GM12865 (cell line): Measurements from ENCODE around the gene GNAT1.
A peak's percentile ranks its signal among the peaks of the same experiment; 100 is the strongest.
"Not testable (repeated sequence)": the region's sequence is repeated elsewhere in the genome, so short reads cannot be mapped to it uniquely, and the experiment has no call there.

Experiments used
- DNase-seq: peaks from one replicate; pipeline ENCODE4 v3.0.0; 2010; ENCODE audit warnings: low read depth
- H3K4me3 ChIP-seq: 2 replicates; pipeline ENCODE4 v1.5.1; 2011; ENCODE audit warnings: mild to moderate bottlenecking, low read depth, low read length, control low read depth
- TF ChIP-seq, protein P1 (sequence below): IDR thresholded peaks from 2 replicates; pipeline ENCODE4 v1.5.1; 2011; ENCODE audit warnings: low read length, control low read depth, low read depth, inconsistent platforms; ENCODE audit not compliant: insufficient read depth; ENCODE audit errors: missing control alignments

Gene GNAT1

DNA sequence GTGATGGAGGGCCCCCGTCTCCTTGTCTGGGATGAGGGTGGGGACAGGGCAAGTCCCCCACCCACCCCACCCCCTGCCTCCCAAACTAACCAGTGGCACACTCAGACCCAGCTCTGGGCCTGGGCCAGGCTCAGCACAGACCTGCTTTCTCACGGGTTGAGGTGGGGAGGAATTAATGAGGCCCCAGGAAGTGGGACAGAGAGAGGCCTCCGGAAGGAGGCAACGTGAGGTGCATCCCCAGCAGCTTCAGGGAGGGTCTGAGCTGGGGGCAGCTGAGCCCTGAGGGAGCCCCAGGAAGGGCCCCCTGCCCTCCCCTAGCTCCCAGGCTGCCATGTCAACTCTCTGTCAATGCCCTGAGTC, 29.6 kb downstream of the GNAT1 start:
- TF ChIP-seq, protein P1, sequence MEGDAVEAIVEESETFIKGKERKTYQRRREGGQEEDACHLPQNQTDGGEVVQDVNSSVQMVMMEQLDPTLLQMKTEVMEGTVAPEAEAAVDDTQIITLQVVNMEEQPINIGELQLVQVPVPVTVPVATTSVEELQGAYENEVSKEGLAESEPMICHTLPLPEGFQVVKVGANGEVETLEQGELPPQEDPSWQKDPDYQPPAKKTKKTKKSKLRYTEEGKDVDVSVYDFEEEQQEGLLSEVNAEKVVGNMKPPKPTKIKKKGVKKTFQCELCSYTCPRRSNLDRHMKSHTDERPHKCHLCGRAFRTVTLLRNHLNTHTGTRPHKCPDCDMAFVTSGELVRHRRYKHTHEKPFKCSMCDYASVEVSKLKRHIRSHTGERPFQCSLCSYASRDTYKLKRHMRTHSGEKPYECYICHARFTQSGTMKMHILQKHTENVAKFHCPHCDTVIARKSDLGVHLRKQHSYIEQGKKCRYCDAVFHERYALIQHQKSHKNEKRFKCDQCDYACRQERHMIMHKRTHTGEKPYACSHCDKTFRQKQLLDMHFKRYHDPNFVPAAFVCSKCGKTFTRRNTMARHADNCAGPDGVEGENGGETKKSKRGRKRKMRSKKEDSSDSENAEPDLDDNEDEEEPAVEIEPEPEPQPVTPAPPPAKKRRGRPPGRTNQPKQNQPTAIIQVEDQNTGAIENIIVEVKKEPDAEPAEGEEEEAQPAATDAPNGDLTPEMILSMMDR = no peak
- DNase-seq = no peak
- H3K4me3 ChIP-seq = no peak overlapping the region

DNA sequence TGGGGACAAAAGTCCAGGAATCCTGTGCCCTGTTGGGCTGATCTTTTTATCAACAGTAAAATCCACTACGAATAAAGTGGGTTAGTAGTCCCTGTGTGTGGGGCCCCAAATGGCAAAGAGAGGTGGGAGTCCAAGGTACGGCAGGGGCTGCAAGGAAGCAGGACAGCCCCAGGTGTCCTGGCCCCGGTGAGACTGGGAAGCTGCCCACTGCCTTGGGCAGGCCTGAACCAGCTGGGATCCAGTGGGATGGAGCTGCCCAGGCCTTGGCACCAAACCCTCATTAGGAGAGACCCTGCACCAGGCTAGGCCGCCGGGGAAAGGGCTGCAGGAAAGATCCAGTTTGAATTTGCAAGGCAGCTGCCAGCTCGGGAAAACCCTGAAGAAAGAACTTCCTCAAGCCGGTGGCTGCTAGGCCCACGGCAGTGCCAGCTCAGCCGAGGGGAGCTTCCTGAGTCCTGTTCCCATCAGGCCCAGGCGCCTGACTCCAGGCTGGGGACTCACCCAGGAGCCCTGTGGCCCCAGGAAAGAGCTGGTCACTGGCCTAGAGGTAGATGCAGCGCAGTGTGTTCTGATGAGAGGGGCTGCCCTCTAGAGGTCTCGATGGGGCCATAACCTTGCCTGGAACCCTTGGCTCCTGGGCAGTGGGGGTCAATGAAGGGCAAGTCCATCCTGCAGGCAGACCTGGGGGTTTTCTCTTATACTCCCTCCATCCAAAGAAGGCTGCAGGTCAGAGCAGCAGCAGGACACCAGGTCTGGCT, 30.2 kb downstream of the GNAT1 start:
- DNase-seq = no peak
- TF ChIP-seq, protein P1 = no peak
- H3K4me3 ChIP-seq = no peak overlapping the region

DNA sequence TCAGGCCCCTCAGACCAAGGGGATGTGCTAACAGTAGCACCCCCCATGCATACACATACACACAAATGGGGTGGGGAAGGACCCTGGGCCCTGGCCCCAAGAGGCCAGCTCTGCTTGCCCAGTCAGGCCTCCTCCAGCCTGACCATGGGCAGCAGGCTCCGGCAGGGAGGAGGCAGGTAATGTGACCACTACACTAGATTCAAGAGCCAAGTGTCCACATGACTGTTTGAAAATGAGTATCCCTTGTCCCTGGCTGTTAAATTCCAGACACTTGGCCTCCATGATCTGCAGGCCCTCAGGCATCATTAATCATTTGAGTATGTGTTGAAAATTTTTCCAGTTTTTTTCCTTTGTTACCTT, 30.7 kb downstream of the GNAT1 start:
- TF ChIP-seq, protein P1 = no peak
- no peak overlapping the region for H3K4me3 ChIP-seq
- no peak for DNase-seq

DNA sequence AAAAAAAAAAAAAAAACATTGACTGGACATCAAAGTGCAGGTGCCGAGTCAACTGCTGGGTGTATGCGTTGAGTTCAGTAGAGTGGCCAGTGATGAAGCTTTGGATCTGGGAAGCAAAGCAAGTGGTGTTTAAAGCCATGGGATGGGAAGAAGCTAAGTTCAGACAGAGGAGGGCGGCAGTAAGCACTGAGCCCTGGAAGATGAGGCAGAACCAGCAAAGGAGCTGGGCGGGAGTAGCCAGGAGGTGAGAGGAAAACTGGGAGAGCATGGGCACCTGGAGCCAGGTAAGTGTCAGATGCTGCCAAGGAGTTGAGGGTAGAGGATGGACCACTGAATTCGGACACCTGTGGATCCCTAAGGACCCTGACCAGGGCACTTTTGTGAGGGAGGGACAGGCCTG, 33.2 kb downstream of the GNAT1 start:
- no peak for DNase-seq
- no peak overlapping the region for H3K4me3 ChIP-seq
- TF ChIP-seq, protein P1 = no peak

DNA sequence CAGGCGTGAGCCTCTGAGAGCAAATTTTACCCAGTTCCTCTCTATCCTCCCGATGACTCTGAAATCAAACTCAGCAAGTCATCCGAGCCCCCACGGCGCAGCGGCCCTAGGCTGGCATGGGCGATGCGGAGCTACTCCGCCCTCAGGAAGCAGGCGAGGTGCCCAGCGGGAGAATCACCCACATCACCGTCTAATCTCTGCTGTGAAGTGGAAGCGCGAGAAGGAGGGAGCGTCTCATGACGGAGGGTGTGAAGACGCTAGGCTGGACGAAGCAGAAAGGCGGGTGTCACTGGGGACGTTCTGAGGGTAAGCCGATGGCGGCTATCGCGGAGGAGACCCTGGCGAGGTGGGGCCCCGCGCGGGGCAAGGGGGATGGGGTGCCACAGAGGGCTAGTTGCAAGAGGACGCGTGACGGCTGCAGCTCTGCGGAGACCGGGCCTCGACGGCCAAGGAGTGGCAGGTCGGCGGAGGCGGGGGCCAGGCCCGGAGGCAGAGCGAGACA, 35.5 kb downstream of the GNAT1 start:
- peak overlapping the region; percentile 61 for H3K4me3 ChIP-seq
- peak; percentile 61 for DNase-seq
- TF ChIP-seq, protein P1 = no peak

DNA sequence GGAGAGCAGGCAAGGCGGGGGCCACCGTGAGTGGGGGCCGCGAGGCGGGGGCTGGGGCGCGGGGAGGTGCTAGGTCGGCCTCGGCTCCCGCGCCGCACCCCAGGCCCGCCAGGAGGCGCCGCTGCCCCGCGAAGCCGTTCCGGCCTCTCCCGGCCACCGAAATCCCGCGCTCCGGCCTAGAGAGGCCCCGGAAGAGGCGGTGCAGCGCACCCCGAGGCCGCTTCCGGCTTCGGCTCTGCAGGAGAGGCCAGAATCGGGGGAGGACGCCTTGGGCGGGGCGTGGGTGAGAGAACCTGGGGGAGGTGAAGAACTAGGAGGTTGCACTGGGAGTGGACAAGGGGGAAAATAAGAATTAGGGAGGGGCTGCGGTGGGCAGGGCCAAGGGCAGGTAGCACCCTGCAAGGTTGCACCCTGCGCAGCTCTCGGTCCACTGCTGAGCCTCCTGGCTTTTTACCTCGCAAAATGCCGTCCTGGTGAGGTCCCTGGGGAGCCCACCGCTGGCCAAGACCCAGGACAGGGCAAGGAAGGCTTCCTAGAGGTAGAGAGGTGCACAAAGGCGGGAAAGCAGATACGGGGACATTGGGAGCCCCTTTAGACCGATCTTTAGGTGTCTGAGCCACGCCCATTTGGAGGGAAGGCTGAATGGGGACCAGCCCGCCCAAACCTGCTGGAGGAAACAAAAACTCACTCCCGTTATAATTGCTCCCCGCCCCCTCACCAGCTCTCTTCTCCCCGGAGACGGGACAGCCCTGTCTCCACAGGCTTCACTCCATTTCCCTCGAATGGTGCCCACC, 36.2 kb downstream of the GNAT1 start:
- peak; percentile 96 for DNase-seq

DNA sequence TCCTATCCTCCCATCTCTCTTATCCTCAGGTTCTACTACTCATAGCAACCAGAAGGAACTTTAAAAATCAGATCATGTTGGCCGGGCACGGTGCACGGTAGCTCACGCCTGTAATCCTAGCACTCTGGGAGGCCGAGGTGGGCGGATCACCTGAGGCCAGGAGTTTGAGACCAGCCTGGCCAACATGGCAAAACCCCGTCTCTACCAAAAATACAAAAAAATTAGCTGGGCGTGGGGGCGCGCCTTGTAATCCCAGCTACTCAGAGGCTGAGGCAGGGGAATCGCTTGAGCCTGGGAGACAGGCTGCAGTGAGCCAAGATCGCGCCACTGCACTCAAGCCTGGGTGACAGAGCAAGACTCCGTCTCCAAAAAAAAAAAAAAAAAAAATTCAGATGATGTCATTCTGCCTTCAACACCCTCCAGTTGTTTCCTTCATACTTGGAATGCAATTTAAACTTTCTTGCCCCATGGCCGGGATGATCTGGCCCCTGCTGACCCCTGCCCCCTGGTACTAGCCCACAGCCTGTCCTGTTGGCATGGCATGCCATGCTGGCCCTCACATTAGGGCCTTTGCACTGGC, 36.9 kb downstream of the GNAT1 start:
- DNase-seq = not testable (repeated sequence)
- peak overlapping the region; percentile 73 for H3K4me3 ChIP-seq

More for the DNA sequence above, 36.2 kb downstream of the GNAT1 start:
- TF ChIP-seq, protein P1 = peak; percentile 81
- H3K4me3 ChIP-seq = peak overlapping the region; percentile 73
